Right kidney (tissue), 1 donor: ENCODE measurements around the gene PDE1C.
"Not testable (repeated sequence)": the region's sequence is repeated elsewhere in the genome, so short reads cannot be mapped to it uniquely, and the experiment has no call there.

Source experiments
- DNase-seq: peaks from one replicate; pipeline ENCODE4 v3.0.0-alpha.2; 2016

Gene PDE1C

GRCh38 chr7:32043688-32044087 is 26.5 kb downstream of the PDE1C start:
- DNase-seq = no peak

GRCh38 chr7:32042900-32043299 is 27.3 kb downstream of the PDE1C start:
- no peak for DNase-seq

DNA sequence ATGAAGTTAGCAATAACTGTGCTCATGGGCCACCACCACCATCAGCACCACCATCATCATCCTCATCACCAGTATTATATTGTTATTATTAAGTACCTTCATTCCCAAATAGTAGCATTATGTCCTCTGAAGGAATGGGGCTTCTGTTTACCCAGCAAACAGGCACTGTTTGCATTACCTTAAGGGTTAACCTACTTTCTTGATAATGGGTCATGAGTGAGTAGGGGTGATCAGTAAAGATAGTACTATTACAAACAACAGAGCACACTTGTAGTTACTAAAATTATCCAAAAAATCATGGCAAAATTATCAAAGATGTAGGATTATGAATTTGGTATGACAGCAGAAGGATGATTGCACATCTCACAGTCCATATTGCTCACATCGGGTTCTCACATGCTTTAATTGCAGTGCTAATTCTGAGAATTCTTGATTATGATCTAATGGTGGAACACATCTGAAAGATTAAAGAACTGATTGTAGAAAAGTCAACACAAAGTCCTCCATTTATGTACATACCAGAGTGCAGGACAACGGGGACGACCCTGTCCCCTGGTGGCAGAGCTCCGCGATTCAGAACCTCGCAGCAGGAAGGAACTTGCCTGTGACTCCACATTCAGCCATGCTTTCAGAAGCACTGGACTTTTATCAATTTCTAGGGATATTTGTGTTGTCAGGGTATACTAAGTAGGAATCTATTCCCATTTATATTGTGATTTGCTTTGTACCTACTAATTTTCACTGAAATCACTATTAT is 31.0 kb downstream of the PDE1C start:
- DNase-seq = no peak

GRCh38 chr7:32037650-32038198 is 32.5 kb downstream of the PDE1C start:
- DNase-seq = no peak

DNA sequence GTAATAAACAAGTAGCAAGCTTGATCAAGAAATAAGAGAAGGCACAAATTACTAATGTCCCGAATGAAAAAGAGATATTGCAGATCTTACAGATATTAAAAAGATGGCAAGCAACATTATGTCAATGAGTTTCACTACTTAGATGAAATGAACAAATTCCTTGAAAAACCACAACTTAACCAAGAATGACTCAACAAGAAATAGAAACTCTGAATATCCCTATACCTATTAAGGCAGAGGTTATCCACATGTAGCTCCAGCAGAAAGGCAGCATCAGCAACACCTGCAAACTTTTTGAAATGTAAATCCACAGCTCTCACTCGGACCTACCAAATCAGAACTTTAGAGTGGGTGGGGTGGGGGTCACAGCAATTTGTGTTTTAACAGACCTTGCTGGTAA is 33.6 kb downstream of the PDE1C start:
- DNase-seq = no peak

- no peak for DNase-seq
These were observed 36.2 kb downstream of the PDE1C start for GRCh38 chr7:32034052-32034451.

GRCh38 chr7:32033006-32033405 is 37.2 kb downstream of the PDE1C start:
- no peak for DNase-seq

- no peak for DNase-seq
These were observed 38.0 kb downstream of the PDE1C start for GRCh38 chr7:32032211-32032610.

GRCh38 chr7:32030904-32031692 is 39.1 kb downstream of the PDE1C start:
- DNase-seq = no peak

DNA sequence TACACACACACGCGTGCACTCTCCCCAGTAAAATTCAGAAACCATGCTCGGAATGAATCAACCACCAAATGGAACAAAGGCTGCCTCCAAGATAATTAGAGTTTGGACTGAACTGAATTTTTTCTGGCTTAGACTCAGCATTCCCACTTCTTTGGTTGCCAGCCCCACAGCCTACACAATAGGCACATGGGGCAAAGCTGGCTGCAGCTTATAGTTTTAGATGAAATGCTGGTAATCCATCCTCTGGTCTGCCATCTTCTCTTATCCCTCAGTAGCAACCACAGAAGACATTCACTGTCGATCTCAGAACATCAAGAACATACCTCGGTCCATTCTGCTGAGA is 44.2 kb downstream of the PDE1C start:
- DNase-seq = no peak

DNA sequence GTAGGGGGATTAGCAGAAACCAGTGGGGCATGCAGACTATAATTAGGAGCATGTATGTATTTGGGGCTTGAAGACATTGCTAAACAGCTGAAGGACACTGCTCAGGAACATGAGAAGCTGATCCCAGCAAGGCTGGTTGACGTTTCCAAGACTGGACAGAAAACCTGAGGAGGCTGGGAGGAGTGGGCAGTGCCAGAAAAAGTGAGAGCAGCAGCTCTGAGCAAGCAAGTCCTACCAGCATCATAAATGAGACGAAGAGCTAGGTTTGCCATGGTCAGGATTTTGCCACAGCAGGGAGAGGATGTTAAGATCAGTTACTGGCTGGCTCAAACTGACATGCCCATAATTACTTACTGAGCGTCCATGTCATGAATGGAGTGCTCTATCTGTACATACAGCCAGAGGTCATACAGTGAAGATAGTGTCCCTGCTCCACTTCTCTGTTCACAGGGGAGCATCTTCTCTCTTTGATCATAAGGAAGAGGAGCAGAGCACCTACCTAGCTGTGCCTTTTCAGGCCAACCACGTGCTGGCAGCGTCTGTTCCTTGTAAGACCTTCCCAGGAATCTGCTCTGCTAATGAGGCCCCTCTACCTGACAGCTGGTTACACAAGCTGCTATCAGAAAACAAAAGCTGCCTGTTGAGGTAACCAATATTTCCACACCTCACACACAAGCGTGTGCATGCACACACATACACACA is 44.7 kb downstream of the PDE1C start:
- DNase-seq = no peak

DNA sequence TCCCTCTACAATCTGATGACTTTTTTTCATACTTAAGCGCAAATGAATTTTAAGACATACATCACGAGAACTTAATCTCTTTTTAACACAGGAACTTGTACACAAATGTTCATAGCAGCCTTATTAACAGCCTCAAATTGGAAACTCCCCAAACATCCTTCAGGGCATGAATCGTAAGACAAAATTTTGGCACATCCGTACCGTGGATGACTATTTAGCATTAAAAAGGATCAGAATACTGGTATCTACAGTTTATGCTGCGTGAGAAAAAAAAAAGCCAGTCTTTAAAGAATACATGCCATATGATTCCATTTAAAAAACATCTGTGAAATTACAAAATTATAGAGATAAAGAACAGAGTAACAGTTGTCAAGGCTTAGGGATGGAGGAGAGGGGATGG is 46.8 kb downstream of the PDE1C start:
- DNase-seq = no peak

DNA sequence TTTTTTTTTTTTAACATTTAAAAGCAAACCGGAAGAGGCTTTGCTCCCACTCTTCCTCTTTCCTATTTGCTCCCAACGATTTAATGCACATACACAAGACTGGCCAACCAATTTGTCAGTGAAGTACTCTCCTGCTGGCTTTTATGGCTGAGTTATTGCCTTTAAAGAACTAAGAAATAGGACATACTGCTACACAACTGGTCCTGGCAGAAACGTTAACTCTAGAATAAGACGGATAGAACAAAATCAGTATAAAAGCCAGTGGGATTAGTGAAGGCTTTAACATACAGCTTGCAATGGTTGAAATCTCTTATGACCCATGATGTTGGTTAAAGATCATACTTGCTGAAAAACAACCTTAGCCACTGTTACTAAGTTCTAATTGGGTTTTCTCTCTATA is 47.2 kb downstream of the PDE1C start:
- DNase-seq = no peak

- DNase-seq = no peak
These were observed 49.6 kb downstream of the PDE1C start for GRCh38 chr7:32020551-32021159.

DNA sequence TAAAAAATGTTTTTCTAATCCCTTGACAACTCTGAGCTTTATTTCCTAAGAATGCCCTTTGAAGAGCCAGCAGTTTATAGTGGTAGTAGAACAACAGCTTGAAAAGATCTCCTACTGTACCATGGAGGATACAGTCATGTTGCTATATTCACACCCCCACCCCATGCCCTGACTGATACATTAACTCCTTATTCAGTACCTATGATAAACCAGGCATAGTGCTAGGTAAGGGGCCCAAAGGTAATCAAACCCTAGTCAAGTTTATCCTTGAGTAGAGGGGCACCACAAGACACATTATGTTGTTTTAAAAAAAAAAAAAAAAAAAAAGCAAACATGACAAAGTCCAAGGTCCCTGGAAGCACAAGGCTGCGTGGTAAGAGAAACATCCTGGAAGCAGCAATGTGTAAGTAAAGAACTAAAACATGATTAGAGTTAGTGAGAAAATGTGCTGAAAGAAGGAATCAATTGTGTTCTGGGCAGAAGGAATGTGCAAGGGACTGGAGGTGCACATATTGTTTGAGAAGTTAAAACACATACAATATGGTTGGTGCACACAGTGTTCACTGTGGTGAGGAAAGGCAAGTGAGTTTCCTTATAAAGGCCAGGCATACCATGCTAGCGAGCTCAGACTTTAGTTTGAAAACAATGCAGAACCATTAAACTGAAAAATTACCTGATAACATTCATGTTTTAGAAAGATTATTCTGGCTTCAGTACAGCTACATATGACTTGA is 51.2 kb downstream of the PDE1C start:
- DNase-seq = no peak

GRCh38 chr7:32015133-32015532 is 55.1 kb downstream of the PDE1C start:
- DNase-seq = no peak

DNA sequence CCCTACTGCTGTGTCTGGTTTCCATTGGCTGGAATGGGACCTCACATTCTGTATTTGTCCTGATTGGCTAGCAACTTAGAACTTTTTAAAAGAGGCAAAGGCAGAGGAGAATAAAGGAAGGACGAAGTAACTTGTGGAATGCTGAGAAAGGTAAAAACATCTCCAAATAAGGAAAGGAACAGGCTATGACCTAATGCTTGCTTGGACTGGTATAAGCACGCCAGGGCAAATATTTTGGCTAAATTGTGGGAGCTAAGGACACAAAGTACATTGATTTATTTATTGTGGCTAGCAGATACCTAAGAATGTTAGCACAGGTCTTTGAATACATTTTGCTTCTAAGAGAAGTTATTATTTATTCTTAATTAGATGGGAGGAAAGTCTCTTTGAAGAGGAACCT is 56.7 kb downstream of the PDE1C start:
- not testable (repeated sequence) for DNase-seq

DNA sequence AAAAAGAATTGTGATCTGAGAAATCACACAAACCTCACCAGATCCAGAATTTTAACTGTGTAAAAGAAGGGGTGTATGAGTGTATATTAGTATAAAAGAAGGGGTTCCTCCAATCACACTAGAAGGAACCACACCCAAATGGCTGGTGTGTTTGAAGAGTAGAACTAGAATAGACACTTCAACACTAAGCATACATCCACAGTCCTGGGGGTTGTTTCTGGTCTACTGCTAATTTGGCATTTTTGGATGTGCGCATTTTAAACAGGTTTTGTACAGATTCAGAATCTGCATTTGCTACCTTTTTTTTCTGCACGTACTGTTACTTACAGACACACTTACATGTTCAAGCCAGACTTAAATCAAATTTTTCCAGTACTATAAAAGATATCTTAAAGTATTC is 64.6 kb downstream of the PDE1C start:
- DNase-seq = no peak

DNA sequence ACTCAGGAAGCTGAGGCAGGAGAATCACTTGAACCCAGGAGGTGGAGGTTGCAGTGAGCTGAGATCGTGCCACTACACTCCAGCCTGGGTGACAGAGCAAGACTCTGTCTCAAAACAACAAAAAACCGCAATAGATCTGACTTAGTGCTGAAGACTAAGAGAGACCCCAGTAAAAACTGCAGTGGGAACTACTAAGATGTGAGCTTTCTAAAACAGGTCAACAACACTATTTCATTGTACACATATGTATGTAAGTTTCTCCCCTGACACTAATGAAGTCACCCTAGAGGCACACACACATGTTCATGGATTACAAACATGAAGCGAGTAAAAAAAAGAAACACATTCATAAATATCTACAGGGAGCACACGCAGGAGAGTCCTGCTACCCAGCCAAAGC is 68.3 kb downstream of the PDE1C start:
- DNase-seq = no peak

GRCh38 chr7:31997423-31997822 is 72.8 kb downstream of the PDE1C start:
- DNase-seq = no peak

DNA sequence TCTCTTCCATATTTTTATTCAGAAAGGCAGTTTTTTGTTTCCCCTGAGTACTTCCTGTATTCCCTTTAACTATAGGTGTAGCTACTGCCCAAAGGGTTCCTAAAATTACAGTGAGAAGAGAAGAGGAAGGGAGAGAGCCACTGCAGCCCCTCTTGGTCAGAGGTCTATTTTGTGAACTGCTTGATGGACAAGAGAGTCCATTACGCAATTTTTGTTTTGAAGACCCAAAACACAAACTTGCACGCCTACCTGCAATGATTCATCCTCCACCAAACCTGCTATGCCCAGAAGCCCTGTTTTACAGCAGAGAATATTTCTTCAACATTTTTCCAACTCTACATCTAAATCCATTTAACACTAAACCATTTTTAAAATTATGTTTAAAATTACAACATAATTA is 75.1 kb downstream of the PDE1C start:
- DNase-seq = no peak

DNA sequence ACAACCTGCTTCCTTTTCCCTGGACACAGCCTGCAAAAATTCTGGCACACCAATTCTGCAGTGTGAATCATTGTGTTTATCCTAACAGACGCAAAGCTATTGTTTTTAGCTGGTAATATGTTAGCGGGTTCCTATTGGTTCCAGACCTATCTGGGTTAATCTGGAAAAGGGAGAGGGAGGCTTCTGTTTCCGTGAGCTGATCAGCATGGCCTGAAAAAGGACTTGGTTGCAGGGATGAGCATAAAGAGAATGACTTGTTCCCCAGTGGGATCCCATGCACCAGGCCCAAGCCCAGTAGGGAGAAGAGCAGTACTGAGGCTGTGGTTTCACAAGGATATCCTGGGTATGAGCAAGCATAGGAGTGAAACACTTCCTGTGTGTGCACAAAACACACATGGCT is 78.4 kb downstream of the PDE1C start:
- no peak for DNase-seq
